Panc1 (cell line): ENCODE measurements around the gene LHPP. TPM values are rescaled to one million over a fixed set of nuclear protein-coding genes. Genes with fewer than 3 reads are reported as not detected.

Experiments used
- ATAC-seq: fragments of 200-7000 bp; cut with Tn5 transposase; 2 replicates; pipeline ENCODE4 v1.9.1; 2020; ENCODE audit warnings: mild to moderate bottlenecking, moderate library complexity
- BruUV-seq: library from RNA; stranded (reverse); fragments of 400-500 nt; replicated peaks from 2 replicates; lab custom pipeline; 2021; lab: Mats Ljungman, UMichigan
- CTCF ChIA-PET: fragments of 300-600 bp; sonication (Branson Sonifier 250); formaldehyde crosslinking; loops from one replicate; lab custom pipeline; 2022; ENCODE audit warnings: antibody characterized with exemption; lab: Charles Lee
- POLR2A ChIA-PET: fragments of 300-600 bp; sonication (Branson Sonifier 250); formaldehyde crosslinking; loops from one replicate; lab custom pipeline; 2022; ENCODE audit warnings: antibody characterized with exemption; lab: Charles Lee
- DNase-seq: peaks from one replicate; pipeline ENCODE4 v3.0.0-alpha.2; 2010; ENCODE audit warnings: low read depth, low spot score
- H3K27ac ChIP-seq: 2 replicates; pipeline ENCODE4 v1.5.1; 2011; ENCODE audit warnings: mild to moderate bottlenecking, low read length, inconsistent platforms
- H3K27me3 ChIP-seq: fragments of 200-500 bp; sonication (Bioruptor generic); 2 replicates; pipeline ENCODE4 v1.6.0; 2014; ENCODE audit warnings: low read length, inconsistent platforms; ENCODE audit not compliant: control insufficient read depth, insufficient read depth
- H3K36me3 ChIP-seq: fragments of 200-500 bp; sonication (Bioruptor generic); 2 replicates; pipeline ENCODE4 v1.5.1; 2014; ENCODE audit warnings: inconsistent platforms, mild to moderate bottlenecking, low read length, moderate library complexity; ENCODE audit not compliant: control insufficient read depth, insufficient read depth
- H3K4me1 ChIP-seq: 2 replicates; pipeline ENCODE4 v1.5.1; 2011; ENCODE audit warnings: inconsistent platforms, mild to moderate bottlenecking, low read length, moderate library complexity; ENCODE audit not compliant: control insufficient read depth, insufficient read depth
- H3K4me3 ChIP-seq, 2 experiments: 2 replicates each; pipeline ENCODE4 v1.5.1; 2011 to 2012; ENCODE audit warnings: low read depth in 2 of 2, low read length in 2 of 2, mild to moderate bottlenecking in 2 of 2, inconsistent platforms in 1 of 2, moderate library complexity in 1 of 2
- H3K9me3 ChIP-seq: fragments of 200-500 bp; sonication (Bioruptor generic); 2 replicates; pipeline ENCODE4 v1.5.1; 2014; ENCODE audit warnings: low read depth, mild to moderate bottlenecking, inconsistent platforms, low read length, moderate library complexity; ENCODE audit not compliant: control insufficient read depth, insufficient read depth
- POLR2AphosphoS5 ChIP-seq: IDR thresholded peaks from 2 replicates; pipeline ENCODE4 v1.6.1; 2012; ENCODE audit warnings: mild to moderate bottlenecking, low read depth, low read length, moderate library complexity
- SIN3A ChIP-seq: IDR thresholded peaks from 2 replicates; pipeline ENCODE4 v1.6.1; 2012; ENCODE audit warnings: low read depth, mild to moderate bottlenecking, low read length, moderate library complexity, borderline replicate concordance; ENCODE audit not compliant: insufficient read depth
- TCF7L2 ChIP-seq: IDR thresholded peaks from 2 replicates; pipeline ENCODE4 v1.6.1; 2011; ENCODE audit warnings: mild to moderate bottlenecking, low read depth, low read length, inconsistent platforms
- in situ Hi-C: cut with HindIII; loops from 2 replicates; pipeline ENCODE4 v1.10.0; 2016; ENCODE audit warnings: low sequenced_read_pairs, low pct_unique_long_range_greater_than_20kb
- intact Hi-C: fragments of 100-400 bp; cut with micrococcal nuclease; formaldehyde crosslinking; loops from one replicate; pipeline ENCODE4 v1.10.0; 2022; ENCODE audit not compliant: unreplicated experiment
- total RNA-seq: library from RNA; stranded (reverse); gene quantifications from one replicate; pipeline ENCODE4 v1.2.1, GENCODE V29; 2021; ENCODE audit not compliant: unreplicated experiment
- TF ChIP-seq, protein P1 (sequence below): fragments of 450-650 bp; IDR thresholded peaks from 2 replicates; pipeline ENCODE4 v1.5.1; 2017; ENCODE audit warnings: mild to moderate bottlenecking
- TF ChIP-seq, protein P2 (sequence below), 2 experiments: IDR thresholded peaks; 2 replicates each; pipeline ENCODE4 v1.6.1; 2011 to 2012; ENCODE audit warnings: low read depth in 2 of 2, control low read depth in 1 of 2, low read length in 1 of 2, mild to moderate bottlenecking in 1 of 2, moderate library complexity in 1 of 2; ENCODE audit not compliant: insufficient read depth in 1 of 2

Gene LHPP
- total RNA-seq, 1 experiment from 2014 or later, result 15.0 TPM

DNA sequence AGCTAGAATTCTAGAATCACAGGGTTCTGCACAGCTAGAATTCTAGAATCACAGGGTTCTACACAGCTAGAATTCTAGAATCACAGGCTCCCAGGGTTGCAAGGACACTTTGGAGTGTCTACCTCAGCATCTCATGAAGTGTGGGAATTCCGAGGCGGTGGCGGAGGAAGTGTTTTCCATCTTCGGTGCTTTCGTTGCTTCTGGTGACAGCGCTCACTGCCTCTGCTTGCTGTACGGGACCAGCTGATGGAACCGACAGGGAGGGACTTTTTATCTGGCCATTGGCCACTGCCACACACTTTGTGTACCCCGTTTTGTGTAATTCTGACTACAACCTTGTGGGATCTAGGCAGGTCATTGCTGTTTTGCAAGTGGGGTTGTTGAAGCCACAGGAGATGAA lies 29.5 kb downstream of the LHPP start:
- Histone ChIP-seq H3K36me3 (no peaks in the 10 kb centered on the region), H3K27me3 (no peaks in the 10 kb centered on the region), H3K4me1 (no peaks in the 10 kb centered on the region), H3K9me3 (no peaks in the 10 kb centered on the region), H3K4me3 (no peak overlapping the region), H3K27ac (no peak overlapping the region)
- ChIA-PET CTCF (no interaction called here), POLR2A (no interaction called here)
- no peak for DNase-seq
- intact Hi-C loops, result no loop called here
- no TSS peak for BruUV-seq
- in situ Hi-C loops, result no loop called here
- no peak for ATAC-seq
- no peak for TF ChIP-seq SIN3A

DNA sequence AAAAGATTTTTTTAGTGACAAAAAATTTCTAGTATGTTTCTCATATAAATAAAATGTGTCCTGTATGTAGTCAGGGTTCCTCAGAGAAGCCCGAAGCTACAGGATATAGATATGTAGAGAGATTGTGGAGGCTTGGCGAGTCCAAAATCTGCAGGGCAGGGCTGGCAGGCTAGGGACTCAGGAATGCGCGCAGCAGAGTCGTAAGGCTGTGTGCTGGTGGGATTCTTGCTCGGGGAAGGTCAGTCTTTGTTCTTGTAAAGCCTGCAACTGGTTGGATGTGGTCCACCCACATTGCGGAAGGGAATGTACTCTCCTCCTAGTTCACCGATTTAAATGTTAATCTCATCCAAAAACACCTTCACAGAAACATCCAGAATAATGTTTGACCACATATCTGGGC lies 30.6 kb downstream of the LHPP start:
- TF ChIP-seq SIN3A, result no peak
- no peak for TF ChIP-seq POLR2AphosphoS5
- TF ChIP-seq TCF7L2, result no peak
- TF ChIP-seq, protein P1, sequence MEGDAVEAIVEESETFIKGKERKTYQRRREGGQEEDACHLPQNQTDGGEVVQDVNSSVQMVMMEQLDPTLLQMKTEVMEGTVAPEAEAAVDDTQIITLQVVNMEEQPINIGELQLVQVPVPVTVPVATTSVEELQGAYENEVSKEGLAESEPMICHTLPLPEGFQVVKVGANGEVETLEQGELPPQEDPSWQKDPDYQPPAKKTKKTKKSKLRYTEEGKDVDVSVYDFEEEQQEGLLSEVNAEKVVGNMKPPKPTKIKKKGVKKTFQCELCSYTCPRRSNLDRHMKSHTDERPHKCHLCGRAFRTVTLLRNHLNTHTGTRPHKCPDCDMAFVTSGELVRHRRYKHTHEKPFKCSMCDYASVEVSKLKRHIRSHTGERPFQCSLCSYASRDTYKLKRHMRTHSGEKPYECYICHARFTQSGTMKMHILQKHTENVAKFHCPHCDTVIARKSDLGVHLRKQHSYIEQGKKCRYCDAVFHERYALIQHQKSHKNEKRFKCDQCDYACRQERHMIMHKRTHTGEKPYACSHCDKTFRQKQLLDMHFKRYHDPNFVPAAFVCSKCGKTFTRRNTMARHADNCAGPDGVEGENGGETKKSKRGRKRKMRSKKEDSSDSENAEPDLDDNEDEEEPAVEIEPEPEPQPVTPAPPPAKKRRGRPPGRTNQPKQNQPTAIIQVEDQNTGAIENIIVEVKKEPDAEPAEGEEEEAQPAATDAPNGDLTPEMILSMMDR, result no peak
- TF ChIP-seq, protein P2, sequence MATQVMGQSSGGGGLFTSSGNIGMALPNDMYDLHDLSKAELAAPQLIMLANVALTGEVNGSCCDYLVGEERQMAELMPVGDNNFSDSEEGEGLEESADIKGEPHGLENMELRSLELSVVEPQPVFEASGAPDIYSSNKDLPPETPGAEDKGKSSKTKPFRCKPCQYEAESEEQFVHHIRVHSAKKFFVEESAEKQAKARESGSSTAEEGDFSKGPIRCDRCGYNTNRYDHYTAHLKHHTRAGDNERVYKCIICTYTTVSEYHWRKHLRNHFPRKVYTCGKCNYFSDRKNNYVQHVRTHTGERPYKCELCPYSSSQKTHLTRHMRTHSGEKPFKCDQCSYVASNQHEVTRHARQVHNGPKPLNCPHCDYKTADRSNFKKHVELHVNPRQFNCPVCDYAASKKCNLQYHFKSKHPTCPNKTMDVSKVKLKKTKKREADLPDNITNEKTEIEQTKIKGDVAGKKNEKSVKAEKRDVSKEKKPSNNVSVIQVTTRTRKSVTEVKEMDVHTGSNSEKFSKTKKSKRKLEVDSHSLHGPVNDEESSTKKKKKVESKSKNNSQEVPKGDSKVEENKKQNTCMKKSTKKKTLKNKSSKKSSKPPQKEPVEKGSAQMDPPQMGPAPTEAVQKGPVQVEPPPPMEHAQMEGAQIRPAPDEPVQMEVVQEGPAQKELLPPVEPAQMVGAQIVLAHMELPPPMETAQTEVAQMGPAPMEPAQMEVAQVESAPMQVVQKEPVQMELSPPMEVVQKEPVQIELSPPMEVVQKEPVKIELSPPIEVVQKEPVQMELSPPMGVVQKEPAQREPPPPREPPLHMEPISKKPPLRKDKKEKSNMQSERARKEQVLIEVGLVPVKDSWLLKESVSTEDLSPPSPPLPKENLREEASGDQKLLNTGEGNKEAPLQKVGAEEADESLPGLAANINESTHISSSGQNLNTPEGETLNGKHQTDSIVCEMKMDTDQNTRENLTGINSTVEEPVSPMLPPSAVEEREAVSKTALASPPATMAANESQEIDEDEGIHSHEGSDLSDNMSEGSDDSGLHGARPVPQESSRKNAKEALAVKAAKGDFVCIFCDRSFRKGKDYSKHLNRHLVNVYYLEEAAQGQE (IDR thresholded peaks at IDR 0.05; ENCODE audit: insufficient read depth in 1 of 2, low read depth in 2 of 2, low read length in 1 of 2), result no peak
- ATAC-seq, result no peak
- POLR2A ChIA-PET, result interaction anchor here (0.7 kb wide), 1 partner anchor 542 kb away, joined by 3 read pairs; no protein-coding TSS in a partner anchor

DNA sequence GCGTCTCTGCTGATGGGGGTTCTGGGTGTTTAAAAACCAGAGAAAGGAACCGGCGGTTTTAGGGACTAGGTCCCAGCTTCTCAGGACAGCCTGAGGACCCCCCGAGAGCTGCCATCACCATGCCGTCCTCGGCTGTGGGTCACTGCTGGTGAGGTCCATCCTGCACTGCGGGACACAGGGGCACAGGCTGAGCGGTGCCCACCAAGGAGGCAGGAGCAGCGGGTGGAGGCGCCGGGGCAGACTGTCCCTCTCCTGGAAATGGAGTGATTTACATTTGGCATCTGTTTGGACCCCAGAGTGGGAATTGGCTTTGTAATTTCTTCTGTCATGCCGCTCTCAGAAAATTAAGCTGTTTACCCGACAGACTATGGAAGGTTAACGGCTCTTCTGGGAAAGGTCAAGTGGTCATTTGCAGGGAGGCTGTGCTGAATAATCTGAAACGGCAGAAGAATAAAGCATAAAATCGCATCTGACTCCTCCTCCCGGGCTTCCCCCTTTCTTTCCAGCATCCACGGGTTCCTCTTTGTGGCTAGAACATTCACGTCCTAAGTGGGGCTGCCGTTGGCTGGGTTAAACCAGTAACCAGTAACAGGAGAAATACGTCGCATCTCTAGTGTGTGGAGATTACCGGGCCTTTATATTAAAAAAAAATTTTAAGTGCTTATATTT lies 31.7 kb downstream of the LHPP start:
- ChIA-PET CTCF (interaction anchor here (0.7 kb wide), 1 partner anchor 186 kb away, joined by 3 read pairs; no protein-coding TSS in a partner anchor), POLR2A (interaction anchor here (0.7 kb wide), 1 partner anchor 541 kb away, joined by 3 read pairs; no protein-coding TSS in a partner anchor)
- intact Hi-C loops (no loop called here), in situ Hi-C loops (no loop called here)
- Histone ChIP-seq H3K36me3 (no peaks in the 10 kb centered on the region), H3K4me3 (no peak overlapping the region), H3K9me3 (no peaks in the 10 kb centered on the region), H3K27me3 (no peaks in the 10 kb centered on the region), H3K4me1 (no peaks in the 10 kb centered on the region), H3K27ac (no peak overlapping the region)
- TSS peak; percentile 29 for BruUV-seq
- TF ChIP-seq, protein P2 (IDR thresholded peaks at IDR 0.05; ENCODE audit: insufficient read depth in 1 of 2, low read depth in 2 of 2, low read length in 1 of 2), result no peak
- TF ChIP-seq, protein P1, result no peak
- ATAC-seq (no peak), DNase-seq (no peak)

More for the DNA sequence above, 30.6 kb downstream of the LHPP start:
- Histone ChIP-seq H3K4me3 (no peak overlapping the region), H3K36me3 (no peaks in the 10 kb centered on the region), H3K27me3 (no peaks in the 10 kb centered on the region), H3K4me1 (no peaks in the 10 kb centered on the region), H3K9me3 (no peaks in the 10 kb centered on the region), H3K27ac (no peak overlapping the region)
- no peak for DNase-seq
- intact Hi-C loops, result no loop called here
- CTCF ChIA-PET, result interaction anchor here (0.7 kb wide), 1 partner anchor 187 kb away, joined by 3 read pairs; no protein-coding TSS in a partner anchor
- BruUV-seq, result no TSS peak
- in situ Hi-C loops, result no loop called here
